Heart right ventricle (tissue), 16 donors: Measurements from ENCODE around the gene NPHS2. TPM values are rescaled to one million over a fixed set of nuclear protein-coding genes. Genes with fewer than 3 reads are reported as not detected.

Experiments used
- ATAC-seq, 8 donors: fragments of 200-7000 bp; cut with Tn5 transposase; one replicate each; pipeline ENCODE4 v1.9.1; 2020; ENCODE audit warnings: mild to moderate bottlenecking in 8 of 8, moderate library complexity in 8 of 8, moderate number of reproducible peaks in 1 of 8
- DNase-seq, 2 donors: peaks; one replicate each; pipeline ENCODE4 v3.0.0-alpha.2; 2020
- H3K27ac ChIP-seq, 10 donors: fragments of 200-600 bp; sonication (generic) in 2 of 10; one replicate each; pipeline versions ENCODE4 v1.5.0 to v1.8.0; 2020 to 2022; ENCODE audit warnings: mild to moderate bottlenecking in 3 of 10
- H3K27me3 ChIP-seq, 7 donors: fragments of 200-600 bp; one replicate each; pipeline ENCODE4 v1.8.0; 2021 to 2022; ENCODE audit warnings: mild to moderate bottlenecking in 2 of 7
- H3K36me3 ChIP-seq, 9 donors: fragments of 200-600 bp; sonication (generic) in 1 of 9; one replicate each; pipeline versions ENCODE4 v1.5.0 to v1.8.0; 2020 to 2022; ENCODE audit warnings: mild to moderate bottlenecking in 2 of 9
- H3K4me1 ChIP-seq, 9 donors: fragments of 200-600 bp; sonication (generic) in 1 of 9; one replicate each; pipeline versions ENCODE4 v1.5.0 to v1.8.0; 2020 to 2022; ENCODE audit warnings: mild to moderate bottlenecking in 4 of 9
- H3K4me3 ChIP-seq, 10 donors: fragments of 200-600 bp; sonication (generic) in 2 of 10; one replicate each; pipeline versions ENCODE4 v1.5.0 to v1.8.0; 2020 to 2022; ENCODE audit warnings: mild to moderate bottlenecking in 7 of 10, moderate library complexity in 2 of 10
- H3K9me3 ChIP-seq, 11 donors: fragments of 200-600 bp in 10 of 11; sonication (generic) in 2 of 11; one replicate each; pipeline versions ENCODE4 v1.5.0 to v1.8.0; 2013 to 2022; ENCODE audit warnings: mild to moderate bottlenecking in 2 of 11, control low read depth in 1 of 11, moderate library complexity in 1 of 11
- CTCF ChIP-seq, 9 donors: fragments of 200-600 bp; sonication (generic) in 2 of 9; IDR thresholded peaks; one replicate each; pipeline versions ENCODE4 v1.5.0 to v1.8.0; 2021 to 2022; ENCODE audit warnings: antibody characterized with exemption in 9 of 9, mild to moderate bottlenecking in 5 of 9, moderate library complexity in 1 of 9
- WGBS, 2 donors: extraction: QIAGEN DNeasy Blood & Tissue Kit; methylation state at CpG; one replicate each; pipeline ENCODE4 v1.1.7; 2013; ENCODE audit warnings: inconsistent platforms in 1 of 2; 5-methylcytosine and 5-hydroxymethylcytosine counted together
- intact Hi-C, 10 donors: fragments of 100-400 bp; cut with DNase I; formaldehyde crosslinking; loops; one replicate each; pipeline versions ENCODE4 v1.11.1 to v1.14.2; 2022
- long read RNA-seq, 3 donors: library from polyadenylated mRNA; unstranded; transcript quantifications; one replicate each; pipeline ENCODE4 v2.0.0, GENCODE V29; 2020 to 2021
- polyA plus RNA-seq, 2 donors: library from polyadenylated mRNA; stranded (reverse); fragments of 200-250 nt; gene quantifications; one replicate each; pipeline ENCODE4 v1.2.3, GENCODE V29; 2013
- total RNA-seq, 10 donors: library from RNA; stranded (reverse); fragmentation: NEBNext Ultra II Directional in 3 of 10; extraction: Animal tissue kit (Norgen Biotek cat#: 25700) in 3 of 10; gene quantifications; one replicate each; pipeline versions ENCODE4 v1.2.1 to v1.2.4, GENCODE V29; 2021 to 2023
- donor health status: Arrhythmogenic right ventricular cardiomyopathy.
- donor health status: ischemic (EF 13 %, LVEDD 7.1; RV severe dilation, severe dysfunction).
- donor health status: healthy with polysubstance abuse.
- donor health status: DM: no; HTN: yes; CAD: no.
- donor health status: DM: no; HTN: no; CAD: no.
- donor health status: ischemic (EF 25% LVEDD 6.9; RV normal size, moderate dysfunction).
- donor health status: ischemic (EF 25% LVEDD 5.7; RV mildly dilated, moderate dysfunction).
- donor health status: healthy.
- donor health status: DM: yes; HTN: yes; CAD: no.
- donor health status: Ischemic cardiomyopathy.
- donor health status: ischemic (EF 35%, LVEDD 5.7; RV mildly dilated, moderate dysfunction).
- donor health status: nonischemic (EF 11% LVEDD 7.7; RV severe dilation, severe dysfunction).
- donor health status: DM: yes; HTN: yes; CAD: no.
- donor health status: PGD.
- donor health status: ischemic (EF 29% LVEDD 5.4; RV normal size, mild dysfunction).
- donor health status: nonischemic (EF 23%, LVEDD 6.1; RV moderate dilation, normal function).

NPHS2 gene
- total RNA-seq, result not detected
- polyA plus RNA-seq, result not detected
- long read RNA-seq, donor 1, result 0 reads
- long read RNA-seq, donor 2, result 0 reads
- long read RNA-seq, donor 3, result 0 reads

DNA sequence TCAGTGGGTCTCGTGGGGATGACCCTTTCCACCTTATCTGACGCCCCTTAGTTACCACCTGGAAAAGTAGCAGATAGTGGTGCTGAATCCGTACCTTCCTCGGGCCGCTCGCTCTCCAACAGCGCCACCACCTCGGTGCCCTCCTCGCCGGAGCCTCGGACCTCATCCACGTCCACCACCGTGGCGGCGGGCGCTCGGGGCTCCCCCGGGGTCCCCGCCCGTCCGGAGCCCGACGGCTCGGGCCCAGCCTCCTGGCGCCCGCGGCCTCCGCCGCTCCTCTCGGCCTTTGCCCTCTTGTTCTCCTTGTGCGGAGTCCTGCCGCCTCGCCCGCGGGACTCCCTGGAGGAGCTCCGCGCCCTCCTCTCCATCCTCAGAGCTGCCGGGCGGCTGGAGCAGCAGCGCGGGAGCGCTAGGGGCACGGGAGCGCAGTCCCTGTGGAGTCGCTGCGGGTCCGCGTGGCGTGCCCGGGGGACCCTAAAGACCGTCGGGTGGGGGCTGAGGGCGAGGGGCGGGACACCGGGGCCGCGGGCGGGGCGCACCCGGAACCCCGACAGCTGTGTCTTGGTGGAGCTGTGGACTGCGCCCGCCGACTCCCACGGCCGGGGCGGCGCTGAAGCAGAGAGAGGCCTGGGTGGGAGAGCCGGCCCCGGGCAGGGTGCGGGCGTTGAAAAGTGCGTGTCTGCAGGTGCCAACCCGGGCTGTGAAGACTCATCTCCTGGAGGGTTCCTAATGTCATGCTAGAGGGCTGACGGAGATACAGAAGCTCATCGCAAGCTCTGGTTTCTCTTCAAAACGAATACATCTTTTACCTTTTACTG lies at the start of gene NPHS2:
NPHS2 (minus strand) TSS at position 452 of the 818 bp plus-strand sequence; CDS start at position 368, 84 bp downstream.
- Histone ChIP-seq H3K27me3 (peaks cover 0 to 89% (median 76%) of the 10 kb centered on the region in 7 donors), H3K36me3 (no peaks in the 10 kb centered on the region), H3K9me3 (no peaks in the 10 kb centered on the region), H3K4me1 (peaks cover 0 to 10% (median 4%) of the 10 kb centered on the region in 9 donors), H3K4me3 (peak within 1 kb of the TSS in 1 of 10 donors; percentile 18), H3K27ac (no peak within 1 kb of the TSS)
- DNase-seq (no peak), ATAC-seq (peak in 1 of 8 donors; percentile 44)
- intact Hi-C loops, result no loop called here
- TF ChIP-seq CTCF (IDR thresholded peaks at IDR 0.05), result no peak
- WGBS, 2 donors, result 2 to 3% methylated on average over 62 to 77 of the region's 77 CpGs

GRCh38 chr1:179612361-179612760 lies 36.6 kb upstream of the NPHS2 start:
- H3K4me3 ChIP-seq, result no peak overlapping the region
- intact Hi-C loops, result no loop called here
- H3K27ac ChIP-seq, result no peak overlapping the region
- H3K36me3 ChIP-seq, result no peaks in the 10 kb centered on the region
- H3K4me1 ChIP-seq, result no peaks in the 10 kb centered on the region
- TF ChIP-seq CTCF (IDR thresholded peaks at IDR 0.05), result no peak
- no peak for DNase-seq
- no peaks in the 10 kb centered on the region for H3K9me3 ChIP-seq
- 73 to 83% methylated on average over 3 of the region's 3 CpGs for WGBS, 2 donors
- ATAC-seq, result no peak
- peaks cover 0 to 37% (median 0%) of the 10 kb centered on the region in 7 donors for H3K27me3 ChIP-seq

DNA sequence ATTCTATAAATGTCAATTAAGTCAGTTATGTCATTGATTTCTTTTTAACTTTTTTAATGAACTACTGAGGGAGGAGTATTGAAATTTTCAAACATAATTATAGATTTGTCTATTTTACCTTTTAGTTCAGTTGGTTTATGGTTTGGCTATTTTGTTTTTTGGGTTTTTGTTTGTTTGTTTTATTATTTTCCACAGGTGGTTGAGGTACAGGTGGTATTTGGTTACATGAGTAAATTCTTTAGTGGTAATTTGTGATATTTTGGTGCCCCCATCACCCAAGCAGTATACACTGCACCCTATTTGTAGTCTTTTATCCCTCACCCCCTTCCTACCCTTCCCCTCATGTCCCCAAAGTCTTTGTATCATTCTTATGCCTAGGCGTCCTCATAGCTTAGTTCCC lies 25.3 kb upstream of the NPHS2 start:
- TF ChIP-seq CTCF (IDR thresholded peaks at IDR 0.05), result no peak
- Histone ChIP-seq H3K27ac (no peak overlapping the region), H3K4me1 (peaks cover 0 to 3% (median 0%) of the 10 kb centered on the region in 9 donors), H3K4me3 (no peak overlapping the region), H3K27me3 (peaks cover 0 to 28% (median 9%) of the 10 kb centered on the region in 7 donors), H3K9me3 (peaks cover 0 to 21% (median 0%) of the 10 kb centered on the region in 11 donors), H3K36me3 (no peaks in the 10 kb centered on the region)
- DNase-seq (no peak), ATAC-seq (no peak)
- 83 to 93% methylated on average over 1 of the region's 1 CpG for WGBS, 2 donors
- intact Hi-C loops, result no loop called here

- Histone ChIP-seq H3K27me3 (peaks cover 0 to 28% (median 11%) of the 10 kb centered on the region in 7 donors), H3K9me3 (peaks cover 0 to 21% (median 0%) of the 10 kb centered on the region in 11 donors), H3K27ac (no peak overlapping the region), H3K4me3 (no peak overlapping the region), H3K4me1 (peaks cover 0 to 3% (median 0%) of the 10 kb centered on the region in 9 donors), H3K36me3 (no peaks in the 10 kb centered on the region)
- TF ChIP-seq CTCF (IDR thresholded peaks at IDR 0.05), result peak in 4 of 9 donors; percentile 26 to 48 (median 34)
- no peak for ATAC-seq
- intact Hi-C loops, result no loop called here
- no peak for DNase-seq
These were observed 24.0 kb upstream of the NPHS2 start for GRCh38 chr1:179599623-179600249.
